Measurements from ENCODE around the gene MCRS1. TPM values are rescaled to one million over a fixed set of nuclear protein-coding genes. Genes with fewer than 3 reads are reported as not detected.
A peak's percentile ranks its signal among the peaks of the same experiment; 100 is the strongest.

The MCRS1 gene
- polyA plus RNA-seq, 3 donors = 50.3 to 88.8 (median 52.3) TPM

DNA sequence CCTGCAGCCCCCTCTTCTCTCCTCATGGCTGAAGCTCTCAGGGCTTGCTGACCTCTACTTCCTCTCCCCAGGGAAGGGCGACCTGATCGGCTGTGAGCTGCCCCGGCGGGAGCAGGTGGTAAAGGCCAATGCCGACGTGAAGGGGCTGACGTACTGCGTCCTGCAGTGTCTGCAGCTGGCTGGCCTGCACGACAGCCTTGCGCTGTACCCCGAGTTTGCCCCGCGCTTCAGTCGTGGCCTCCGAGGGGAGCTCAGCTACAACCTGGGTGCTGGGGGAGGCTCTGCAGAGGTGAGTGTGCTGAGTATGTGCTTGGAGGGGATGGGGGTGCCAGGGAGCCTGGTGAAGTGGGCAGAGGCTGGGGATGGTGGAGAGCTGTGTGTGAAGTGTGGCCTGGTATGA, 13.7 kb downstream of the MCRS1 start:
- Histone ChIP-seq H3K9me3 (replicated peaks in 1 of 2; ENCODE audit: control insufficient read depth in 1 of 2, insufficient read depth in 1 of 2, low read length in 2 of 2) (no peaks in the 10 kb centered on the region), H2AFZ (ENCODE audit: insufficient read depth, low read depth, low read length, poor library complexity, severe bottlenecking) (no peak overlapping the region), H3K4me3 (replicated peaks in 1 of 3; ENCODE audit: low read depth in 2 of 3, low read length in 3 of 3) (no peak overlapping the region), H3K9ac (ENCODE audit: insufficient read depth, low read length, poor library complexity, severe bottlenecking) (no peak overlapping the region), H3K36me3 (replicated peaks in 1 of 2; ENCODE audit: control insufficient read depth in 1 of 2, insufficient read depth in 2 of 2, low read length in 2 of 2) (peaks cover 34 to 38% of the 10 kb centered on the region in 2 donors), H3K79me2 (ENCODE audit: insufficient read depth, low read length) (no peaks in the 10 kb centered on the region), H3K27me3 (ENCODE audit: control insufficient read depth in 2 of 2, insufficient read depth in 2 of 2, low read length in 2 of 2) (peaks cover 0 to 11% of the 10 kb centered on the region in 2 donors), H3K27ac (ENCODE audit: low read depth in 1 of 2, low read length in 2 of 2) (no peak overlapping the region), H3K4me1 (ENCODE audit: control insufficient read depth in 1 of 2, insufficient read depth in 2 of 2, low read length in 2 of 2) (peaks cover 1 to 2% of the 10 kb centered on the region in 2 donors), H4K20me1 (ENCODE audit: insufficient read depth, low read length) (no peaks in the 10 kb centered on the region), H3K4me2 (replicated peaks; ENCODE audit: extremely low read depth, low read length, poor library complexity, severe bottlenecking) (no peak overlapping the region)
- 91% methylated on average over 14 of the region's 15 CpGs for WGBS (ENCODE audit: insufficient coverage)
- H3K9me3 Mint-ChIP-seq = peaks cover 0 to 3% (median 0%) of the 10 kb centered on the region in 7 donors
- TF ChIP-seq, protein P1, sequence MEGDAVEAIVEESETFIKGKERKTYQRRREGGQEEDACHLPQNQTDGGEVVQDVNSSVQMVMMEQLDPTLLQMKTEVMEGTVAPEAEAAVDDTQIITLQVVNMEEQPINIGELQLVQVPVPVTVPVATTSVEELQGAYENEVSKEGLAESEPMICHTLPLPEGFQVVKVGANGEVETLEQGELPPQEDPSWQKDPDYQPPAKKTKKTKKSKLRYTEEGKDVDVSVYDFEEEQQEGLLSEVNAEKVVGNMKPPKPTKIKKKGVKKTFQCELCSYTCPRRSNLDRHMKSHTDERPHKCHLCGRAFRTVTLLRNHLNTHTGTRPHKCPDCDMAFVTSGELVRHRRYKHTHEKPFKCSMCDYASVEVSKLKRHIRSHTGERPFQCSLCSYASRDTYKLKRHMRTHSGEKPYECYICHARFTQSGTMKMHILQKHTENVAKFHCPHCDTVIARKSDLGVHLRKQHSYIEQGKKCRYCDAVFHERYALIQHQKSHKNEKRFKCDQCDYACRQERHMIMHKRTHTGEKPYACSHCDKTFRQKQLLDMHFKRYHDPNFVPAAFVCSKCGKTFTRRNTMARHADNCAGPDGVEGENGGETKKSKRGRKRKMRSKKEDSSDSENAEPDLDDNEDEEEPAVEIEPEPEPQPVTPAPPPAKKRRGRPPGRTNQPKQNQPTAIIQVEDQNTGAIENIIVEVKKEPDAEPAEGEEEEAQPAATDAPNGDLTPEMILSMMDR (IDR thresholded peaks at IDR 0.05) = no peak
- intact Hi-C loops (cut with micrococcal nuclease) = no loop called here
- peaks cover 14 to 27% (median 25%) of the 10 kb centered on the region in 3 donors for H3K27me3 Mint-ChIP-seq (ENCODE audit: low read depth in 3 of 3)
- DNase-seq = no peak
- peaks cover 2% of the 10 kb centered on the region for H3K4me1 Mint-ChIP-seq
- H3K27ac Mint-ChIP-seq = peak overlapping the region in 2 of 7 donors; percentile 8 to 72
- peaks cover 25 to 31% of the 10 kb centered on the region in 2 donors for H3K36me3 Mint-ChIP-seq
- no peak overlapping the region for H3K4me3 Mint-ChIP-seq

DNA sequence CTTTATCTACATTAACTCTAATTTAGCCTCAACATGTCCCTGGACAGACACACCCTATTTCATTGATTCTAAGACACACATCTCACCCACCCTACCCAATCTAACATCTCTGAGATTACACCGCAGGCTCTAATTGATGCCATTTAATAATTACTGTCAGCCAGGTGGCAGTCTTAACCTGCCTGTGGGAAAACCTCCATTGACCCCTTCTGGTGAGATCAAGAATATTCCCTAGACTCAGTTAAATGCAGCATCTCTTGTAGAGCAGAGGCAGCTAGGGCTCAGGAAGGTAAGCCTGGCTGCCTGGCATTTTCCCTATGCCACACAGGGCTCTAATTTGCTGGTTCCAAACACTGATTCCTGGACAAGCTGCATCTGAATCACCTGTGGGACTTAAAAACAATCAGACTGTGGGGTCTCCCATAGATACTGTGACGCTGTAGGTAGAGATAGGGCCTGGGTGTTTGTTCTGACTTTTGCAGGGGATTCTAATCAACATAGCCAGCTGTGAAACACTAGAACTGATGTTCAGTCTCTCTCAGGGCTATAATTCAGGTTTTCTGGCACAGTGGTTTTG, 14.3 kb downstream of the MCRS1 start:
- Histone ChIP-seq H2AFZ (ENCODE audit: insufficient read depth, low read depth, low read length, poor library complexity, severe bottlenecking) (no peak overlapping the region), H3K4me1 (ENCODE audit: control insufficient read depth in 1 of 2, insufficient read depth in 2 of 2, low read length in 2 of 2) (peaks cover 8 to 9% of the 10 kb centered on the region in 2 donors), H3K79me2 (ENCODE audit: insufficient read depth, low read length) (no peaks in the 10 kb centered on the region), H3K27me3 (ENCODE audit: control insufficient read depth in 2 of 2, insufficient read depth in 2 of 2, low read length in 2 of 2) (peaks cover 1 to 18% of the 10 kb centered on the region in 2 donors), H3K4me2 (replicated peaks; ENCODE audit: extremely low read depth, low read length, poor library complexity, severe bottlenecking) (no peak overlapping the region), H3K36me3 (replicated peaks in 1 of 2; ENCODE audit: control insufficient read depth in 1 of 2, insufficient read depth in 2 of 2, low read length in 2 of 2) (peaks cover 27 to 31% of the 10 kb centered on the region in 2 donors), H3K27ac (ENCODE audit: low read depth in 1 of 2, low read length in 2 of 2) (no peak overlapping the region), H3K9ac (ENCODE audit: insufficient read depth, low read length, poor library complexity, severe bottlenecking) (no peak overlapping the region), H3K9me3 (replicated peaks in 1 of 2; ENCODE audit: control insufficient read depth in 1 of 2, insufficient read depth in 1 of 2, low read length in 2 of 2) (no peaks in the 10 kb centered on the region), H3K4me3 (replicated peaks in 1 of 3; ENCODE audit: low read depth in 2 of 3, low read length in 3 of 3) (no peak overlapping the region), H4K20me1 (ENCODE audit: insufficient read depth, low read length) (no peaks in the 10 kb centered on the region)
- DNase-seq = no peak
- peaks cover 18 to 25% of the 10 kb centered on the region in 2 donors for H3K36me3 Mint-ChIP-seq
- H3K4me3 Mint-ChIP-seq = no peak overlapping the region
- H3K4me1 Mint-ChIP-seq = peaks cover 6% of the 10 kb centered on the region
- TF ChIP-seq, protein P1 (IDR thresholded peaks at IDR 0.05) = peak; percentile 16
- peaks cover 0 to 4% (median 1%) of the 10 kb centered on the region in 7 donors for H3K9me3 Mint-ChIP-seq
- no peak overlapping the region for H3K27ac Mint-ChIP-seq
- WGBS (ENCODE audit: insufficient coverage) = 75% methylated on average over 2 of the region's 2 CpGs
- intact Hi-C loops (cut with micrococcal nuclease) = no loop called here
- H3K27me3 Mint-ChIP-seq (ENCODE audit: low read depth in 3 of 3) = peaks cover 21 to 34% (median 31%) of the 10 kb centered on the region in 3 donors
